Measurements from ENCODE around the gene C4BPB.

The C4BPB gene

GRCh38 chr1:207088161-207088560 lies 499 bp upstream of the C4BPB start:
- DNase-seq, result no peak

GRCh38 chr1:207089627-207090355 lies 1.1 kb downstream of the C4BPB start:
- DNase-seq, result no peak

GRCh38 chr1:207091200-207091908 lies 2.7 kb downstream of the C4BPB start:
- no peak for DNase-seq

DNA sequence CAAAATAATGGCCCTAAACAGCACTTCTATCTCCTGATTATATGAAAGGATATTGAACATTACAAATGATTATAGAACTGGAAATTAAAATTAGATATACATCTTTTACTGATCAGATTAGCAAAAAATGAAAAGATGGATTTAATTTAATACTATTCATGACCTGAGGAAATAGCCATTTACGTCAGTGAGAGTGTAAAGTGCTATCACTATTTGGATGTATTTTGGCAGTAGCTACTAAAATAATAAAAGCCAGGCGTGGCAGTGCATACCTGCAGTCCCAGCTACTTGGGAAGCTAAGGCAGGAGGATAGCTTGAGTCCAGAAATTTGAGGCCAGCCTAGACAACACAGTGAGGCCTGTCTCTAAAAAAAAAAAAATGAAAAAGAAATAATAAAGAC lies 5.3 kb downstream of the C4BPB start:
- DNase-seq, result no peak

DNA sequence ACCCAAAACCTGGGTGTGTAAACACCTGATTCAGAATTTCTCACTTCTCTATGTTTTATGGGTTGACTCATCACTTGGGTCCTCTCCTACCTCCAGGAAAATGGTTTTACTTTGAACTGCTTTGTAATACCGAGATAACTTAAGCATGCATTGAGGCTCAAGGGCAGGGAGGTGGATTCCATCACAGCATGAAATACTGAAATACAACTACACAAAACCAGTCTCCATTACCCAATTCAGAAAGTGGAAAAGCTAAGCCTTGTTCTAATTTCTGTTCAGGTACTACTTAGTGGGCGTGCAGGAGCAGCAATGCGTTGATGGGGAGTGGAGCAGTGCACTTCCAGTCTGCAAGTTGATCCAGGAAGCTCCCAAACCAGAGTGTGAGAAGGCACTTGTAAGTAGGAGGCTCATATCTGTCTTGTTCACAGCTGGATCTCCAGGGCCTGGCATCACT lies 9.2 kb downstream of the C4BPB start:
- no peak for DNase-seq

- no peak for DNase-seq
Observed at GRCh38 chr1:207101720-207102119, 13.1 kb downstream of the C4BPB start.

- DNase-seq, result no peak
Observed at GRCh38 chr1:207102146-207102545, 13.5 kb downstream of the C4BPB start.

DNA sequence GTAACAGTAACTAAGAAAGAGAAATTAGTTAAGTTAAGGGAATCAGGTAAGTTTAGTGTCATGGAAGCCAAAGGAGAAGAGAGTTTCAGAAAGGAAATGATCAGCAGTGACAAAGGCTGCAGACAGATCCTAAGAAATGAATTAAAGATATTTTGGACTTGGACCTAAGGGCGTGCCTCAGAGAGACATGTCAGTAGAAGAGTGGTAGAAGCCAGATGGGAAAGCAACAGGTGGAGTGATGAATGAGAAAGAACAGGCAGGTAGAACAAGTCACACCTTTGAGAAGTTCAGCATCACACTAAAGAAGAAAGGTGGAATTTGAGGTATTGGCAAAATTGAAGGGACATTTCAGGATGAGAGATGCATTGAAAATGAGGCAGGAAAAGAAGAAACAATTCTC lies 14.0 kb downstream of the C4BPB start:
- no peak for DNase-seq

- DNase-seq, result no peak
Observed at GRCh38 chr1:207103892-207104373, 15.3 kb downstream of the C4BPB start, which contains the start of gene C4BPA. Gene C4BPA (plus strand): TSS chr1:207104233. CDS start chr1:207113026, 8,793 bp downstream.

- DNase-seq, result no peak
Observed at GRCh38 chr1:207109004-207109403, 20.3 kb downstream of the C4BPB start.

DNA sequence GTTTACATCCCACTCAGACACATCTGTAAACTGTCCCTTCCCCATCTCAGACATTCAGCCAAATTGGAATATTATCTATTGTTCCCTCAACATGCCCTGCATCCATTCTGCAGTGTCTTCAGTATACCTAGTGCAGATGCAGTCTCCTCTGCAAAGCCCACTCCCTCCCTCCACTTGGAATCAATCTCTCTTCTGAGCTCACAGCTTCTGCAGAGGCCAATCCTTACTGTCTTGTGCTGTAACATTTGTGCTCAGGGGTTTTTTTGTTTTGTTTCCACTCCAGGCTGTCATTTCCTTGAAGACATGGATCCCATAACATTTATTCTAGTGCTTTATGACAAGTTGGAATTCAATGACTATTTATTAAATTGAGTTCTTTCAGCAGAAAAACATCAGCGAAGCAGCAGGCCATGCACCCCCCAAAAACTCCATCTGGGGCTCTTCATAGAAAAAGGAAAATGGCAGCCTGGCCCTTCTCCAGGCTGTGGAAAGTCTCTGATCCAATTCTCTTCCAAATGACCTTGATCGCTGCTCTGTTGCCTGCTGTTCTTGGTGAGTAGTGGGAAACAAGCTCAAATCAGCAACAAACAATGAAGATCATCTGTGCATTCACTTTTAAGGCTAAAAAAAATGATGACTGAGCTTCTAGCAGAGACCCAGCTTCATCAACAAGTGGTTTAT lies 24.1 kb downstream of the C4BPB start:
- no peak for DNase-seq

- no peak for DNase-seq
Observed at GRCh38 chr1:207115269-207115668, 26.6 kb downstream of the C4BPB start.

DNA sequence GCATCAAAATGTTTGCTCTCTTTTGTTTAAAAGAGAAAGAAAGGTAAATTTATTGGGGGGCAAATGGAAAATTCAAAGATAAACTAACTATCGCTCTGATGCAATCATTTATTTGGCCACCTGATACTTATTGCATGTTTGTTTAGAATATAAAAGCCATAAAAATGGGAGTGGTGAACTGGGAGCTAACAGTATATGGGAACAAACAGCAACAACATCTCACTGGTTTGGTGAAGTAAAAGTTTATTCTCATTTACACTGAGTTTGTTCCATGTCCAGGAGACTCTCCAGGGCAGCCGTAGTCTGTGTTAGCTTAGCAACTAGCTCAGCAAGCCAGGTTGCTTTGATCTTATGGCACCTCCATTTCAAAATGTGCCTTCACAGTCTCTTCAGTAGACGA lies 35.7 kb downstream of the C4BPB start:
- DNase-seq, result no peak

- no peak for DNase-seq
Observed at GRCh38 chr1:207128336-207128921, 39.8 kb downstream of the C4BPB start.

DNA sequence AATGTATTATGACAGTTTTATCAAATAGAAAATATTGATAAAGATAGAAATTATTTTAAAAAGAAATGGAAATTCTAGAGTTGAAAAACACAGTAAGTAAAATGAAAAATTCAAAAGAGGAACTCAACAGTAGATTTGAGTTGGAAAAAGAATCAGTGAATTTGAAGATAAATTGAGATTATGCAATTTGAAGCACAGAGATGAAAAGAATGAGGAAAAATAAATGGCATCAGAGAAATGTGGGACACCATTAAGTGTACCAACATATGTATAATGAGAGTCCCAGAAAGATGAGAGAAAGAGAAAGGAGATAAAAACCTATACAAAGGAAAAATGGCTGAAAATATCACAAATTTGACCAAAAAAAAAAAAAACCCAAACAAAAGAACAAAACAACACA lies 40.4 kb downstream of the C4BPB start:
- no peak for DNase-seq

DNA sequence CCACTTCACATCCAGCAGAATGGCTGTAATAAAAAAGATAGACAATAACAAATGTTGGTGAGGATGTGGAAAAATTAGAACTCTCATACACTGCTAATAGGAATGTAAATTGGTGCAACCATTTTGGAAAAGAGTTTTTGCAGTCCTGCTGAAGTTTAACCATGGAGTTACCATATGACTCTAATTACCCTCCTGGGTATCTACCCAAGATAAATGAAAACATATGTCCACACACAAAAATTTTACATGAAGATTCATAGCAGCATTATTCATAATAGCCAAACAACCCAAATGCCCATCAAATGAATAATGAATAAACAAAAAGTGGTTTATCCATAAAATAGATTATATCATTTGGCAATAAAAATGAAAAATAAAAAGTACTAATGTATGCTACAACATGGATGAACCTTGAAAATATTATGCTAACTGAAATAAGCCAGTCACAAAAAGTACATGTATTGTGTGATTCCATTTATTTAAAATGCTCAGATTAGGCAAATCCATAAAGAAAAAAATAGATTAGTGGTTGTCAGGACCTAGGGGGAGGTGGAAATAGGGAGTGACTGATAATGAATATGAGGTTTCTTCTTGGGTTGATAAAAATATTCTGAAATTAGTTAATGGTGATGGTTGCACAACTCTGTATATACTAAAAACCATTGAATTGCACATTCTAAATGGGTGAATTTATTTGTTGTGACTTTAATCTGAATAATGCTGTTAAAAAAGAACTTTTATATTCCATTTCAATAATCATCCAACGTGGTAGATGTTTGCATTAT lies 41.8 kb downstream of the C4BPB start:
- DNase-seq, result no peak

GRCh38 chr1:207131163-207131562 lies 42.5 kb downstream of the C4BPB start:
- DNase-seq, result no peak

DNA sequence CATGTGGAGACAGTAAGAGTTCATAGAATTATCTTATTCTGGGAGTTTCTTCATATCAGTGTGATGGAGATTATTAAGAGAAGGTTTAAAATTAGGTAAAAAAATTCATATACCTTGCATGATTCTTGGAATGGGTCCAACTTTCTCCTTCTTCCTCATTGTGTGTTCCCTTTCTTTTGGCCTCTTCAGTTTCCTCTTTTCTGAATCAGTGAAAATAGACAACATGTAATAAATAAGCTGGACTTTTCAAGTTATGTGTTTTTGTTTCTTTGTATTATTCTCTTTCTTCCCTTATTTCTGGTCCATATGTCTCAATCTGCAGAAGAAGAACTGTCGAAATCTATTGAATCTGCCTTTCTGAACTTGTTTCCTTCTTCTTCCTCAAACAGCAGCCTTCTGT lies 45.9 kb downstream of the C4BPB start:
- no peak for DNase-seq

DNA sequence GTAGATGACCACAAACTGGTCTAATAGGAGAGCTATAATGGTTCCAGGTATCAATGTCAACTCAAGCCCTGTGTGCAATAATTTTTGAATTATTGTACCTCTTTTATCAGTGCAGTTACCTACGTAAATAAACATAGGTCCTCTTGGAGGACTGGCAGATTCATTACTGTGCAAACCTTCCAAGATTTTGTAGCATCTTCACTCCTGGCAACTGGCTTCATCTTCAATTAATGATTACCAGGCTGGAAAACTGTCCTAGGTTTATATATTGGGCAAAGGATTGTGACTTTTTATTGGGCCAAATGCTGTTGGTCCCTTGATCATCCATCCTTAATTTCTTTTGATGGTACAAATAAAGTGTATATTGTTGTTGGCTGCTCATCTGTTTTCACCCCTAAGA lies 51.0 kb downstream of the C4BPB start:
- no peak for DNase-seq

GRCh38 chr1:207140536-207140935 lies 51.9 kb downstream of the C4BPB start:
- no peak for DNase-seq

DNA sequence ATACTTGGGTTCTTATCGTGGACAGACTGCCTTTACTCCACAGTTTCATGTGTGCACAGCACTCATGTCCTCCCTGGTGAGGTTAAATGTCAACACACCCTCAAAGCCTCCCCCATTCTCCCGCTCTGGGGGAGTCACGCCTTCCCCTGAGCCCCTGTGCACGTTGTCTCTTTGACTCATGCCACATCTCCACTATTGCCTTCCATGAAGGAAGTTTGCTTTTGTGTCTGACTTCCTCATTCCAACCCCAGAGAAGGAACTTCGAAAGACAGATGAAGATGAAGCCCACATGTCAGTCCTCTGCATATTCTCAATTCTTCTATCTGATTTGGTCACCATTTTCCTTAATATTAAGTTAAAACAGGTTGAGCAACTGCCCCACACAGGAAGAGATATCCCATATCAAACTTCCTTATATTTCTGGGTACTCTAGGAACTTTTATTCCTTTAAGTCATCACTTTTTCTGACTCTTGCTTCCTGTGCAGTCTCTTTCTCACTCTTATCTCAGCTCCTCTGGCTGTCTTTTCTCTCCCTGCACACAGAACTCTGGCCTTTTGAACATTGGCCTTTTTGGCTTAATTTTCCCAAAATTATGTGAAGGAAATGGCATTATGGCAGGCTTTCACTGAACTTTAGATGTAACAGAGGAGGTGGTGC lies 56.9 kb downstream of the C4BPB start:
- no peak for DNase-seq

Measured in NCI-H2171 (cell line).